ENCODE results near the gene B3GALNT2. TPM values are rescaled to one million over a fixed set of nuclear protein-coding genes. Genes with fewer than 3 reads are reported as not detected.
"Not testable (repeated sequence)": the region's sequence is repeated elsewhere in the genome, so short reads cannot be mapped to it uniquely, and the experiment has no call there.

The B3GALNT2 gene
- total RNA-seq, 1 donor from 2014 or later = 42.7 TPM

DNA sequence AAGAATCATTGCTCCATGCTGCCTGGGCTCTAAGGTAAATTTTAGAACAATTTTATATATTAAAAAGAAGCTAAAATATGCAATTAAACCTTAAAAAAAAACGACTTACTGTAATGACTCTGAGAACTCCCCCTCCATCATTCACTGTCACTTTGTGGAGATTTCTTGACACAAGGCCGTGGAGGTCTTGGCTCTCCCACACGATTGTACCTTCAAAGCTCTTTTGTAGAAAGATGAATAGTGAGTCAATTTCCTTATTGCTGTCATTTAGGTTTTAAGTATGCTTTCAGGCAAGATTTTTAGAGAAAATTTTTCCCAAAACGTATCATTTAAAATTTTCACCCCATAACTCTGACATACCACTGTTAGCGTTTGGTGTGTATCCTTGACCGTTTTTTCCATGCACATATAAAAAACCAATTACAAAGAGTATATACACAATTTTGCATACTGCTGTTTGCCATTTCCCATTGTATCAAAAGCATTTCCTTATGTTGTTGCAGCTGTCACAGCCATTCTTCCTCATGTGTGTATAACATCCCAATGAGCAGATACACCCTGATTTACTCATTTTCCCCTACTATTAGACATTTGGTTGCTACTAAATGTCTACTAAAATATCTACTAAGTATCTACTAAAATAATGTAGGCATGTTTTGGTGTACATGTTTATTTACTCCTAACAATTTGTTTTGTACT lies 33.4 kb downstream of the B3GALNT2 start:
- no peaks in the 10 kb centered on the region for H3K27me3 ChIP-seq
- Mint-ChIP-seq H3K36me3 (peaks cover 11% of the 10 kb centered on the region), H3K27ac (no peak overlapping the region), H3K9me3 (no peaks in the 10 kb centered on the region), H3K4me3 (no peak overlapping the region), H3K27me3 (ENCODE audit: insufficient read depth, low read depth) (no peaks in the 10 kb centered on the region), H3K4me1 (no peaks in the 10 kb centered on the region)
- H3K4me2 ChIP-seq = no peak overlapping the region
- H3F3A ChIP-seq (ENCODE audit: low read depth) = no peaks in the 10 kb centered on the region
- no peaks in the 10 kb centered on the region for H3K79me2 ChIP-seq (ENCODE audit: low read depth)
- H3K27ac ChIP-seq = no peak overlapping the region
- no peaks in the 10 kb centered on the region for H3K9me3 ChIP-seq (ENCODE audit: low read depth)
- no peak overlapping the region for H3K4me3 ChIP-seq
- no peak overlapping the region for H3K9ac ChIP-seq
- no peak overlapping the region for H2AFZ ChIP-seq (replicated peaks)
- no peaks in the 10 kb centered on the region for H4K20me1 ChIP-seq (ENCODE audit: low read depth)
- no peaks in the 10 kb centered on the region for H3K4me1 ChIP-seq
- TF ChIP-seq EZH2 (IDR thresholded peaks at IDR 0.05) = no peak
- TF ChIP-seq, protein P1, sequence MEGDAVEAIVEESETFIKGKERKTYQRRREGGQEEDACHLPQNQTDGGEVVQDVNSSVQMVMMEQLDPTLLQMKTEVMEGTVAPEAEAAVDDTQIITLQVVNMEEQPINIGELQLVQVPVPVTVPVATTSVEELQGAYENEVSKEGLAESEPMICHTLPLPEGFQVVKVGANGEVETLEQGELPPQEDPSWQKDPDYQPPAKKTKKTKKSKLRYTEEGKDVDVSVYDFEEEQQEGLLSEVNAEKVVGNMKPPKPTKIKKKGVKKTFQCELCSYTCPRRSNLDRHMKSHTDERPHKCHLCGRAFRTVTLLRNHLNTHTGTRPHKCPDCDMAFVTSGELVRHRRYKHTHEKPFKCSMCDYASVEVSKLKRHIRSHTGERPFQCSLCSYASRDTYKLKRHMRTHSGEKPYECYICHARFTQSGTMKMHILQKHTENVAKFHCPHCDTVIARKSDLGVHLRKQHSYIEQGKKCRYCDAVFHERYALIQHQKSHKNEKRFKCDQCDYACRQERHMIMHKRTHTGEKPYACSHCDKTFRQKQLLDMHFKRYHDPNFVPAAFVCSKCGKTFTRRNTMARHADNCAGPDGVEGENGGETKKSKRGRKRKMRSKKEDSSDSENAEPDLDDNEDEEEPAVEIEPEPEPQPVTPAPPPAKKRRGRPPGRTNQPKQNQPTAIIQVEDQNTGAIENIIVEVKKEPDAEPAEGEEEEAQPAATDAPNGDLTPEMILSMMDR (IDR thresholded peaks at IDR 0.05) = no peak
- no peak for TF ChIP-seq EZH2phosphoT487 (IDR thresholded peaks at IDR 0.05)
- no peak for DNase-seq (ENCODE audit: low spot score)
- peaks cover under 1% of the 10 kb centered on the region for H3K36me3 ChIP-seq

DNA sequence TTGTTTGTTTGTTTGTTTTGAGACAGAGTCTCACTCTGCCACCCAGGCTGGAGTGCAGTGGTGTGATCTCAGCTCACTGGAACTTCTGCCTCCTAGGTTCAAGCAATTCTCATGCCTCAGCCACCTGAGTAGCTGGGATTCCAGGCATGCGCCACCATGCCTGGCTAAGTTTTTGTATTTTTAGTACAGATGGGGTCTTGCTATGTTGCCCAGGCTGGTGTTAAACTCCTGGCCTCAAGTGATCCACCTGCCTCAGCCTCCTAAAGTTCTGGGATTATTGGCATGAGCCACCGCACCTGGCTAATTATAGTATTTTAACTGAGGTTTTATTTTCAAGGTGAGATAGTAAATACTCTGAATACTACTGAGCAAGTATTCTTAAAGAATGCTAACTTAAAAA lies 34.4 kb downstream of the B3GALNT2 start:
- H3K27me3 Mint-ChIP-seq (ENCODE audit: insufficient read depth, low read depth); H3K9me3 Mint-ChIP-seq; DNase-seq (ENCODE audit: low spot score); H3F3A ChIP-seq (ENCODE audit: low read depth); H3K27me3 ChIP-seq; H2AFZ ChIP-seq (replicated peaks); H3K27ac Mint-ChIP-seq; H3K9me3 ChIP-seq (ENCODE audit: low read depth); H3K4me1 ChIP-seq; H3K4me1 Mint-ChIP-seq; H3K79me2 ChIP-seq (ENCODE audit: low read depth); H3K27ac ChIP-seq; H3K4me3 Mint-ChIP-seq; H3K9ac ChIP-seq; H3K4me2 ChIP-seq; H3K4me3 ChIP-seq; H4K20me1 ChIP-seq (ENCODE audit: low read depth): not testable (repeated sequence)
- H3K36me3 ChIP-seq = peaks cover 10% of the 10 kb centered on the region
- peaks cover 15% of the 10 kb centered on the region for H3K36me3 Mint-ChIP-seq

DNA sequence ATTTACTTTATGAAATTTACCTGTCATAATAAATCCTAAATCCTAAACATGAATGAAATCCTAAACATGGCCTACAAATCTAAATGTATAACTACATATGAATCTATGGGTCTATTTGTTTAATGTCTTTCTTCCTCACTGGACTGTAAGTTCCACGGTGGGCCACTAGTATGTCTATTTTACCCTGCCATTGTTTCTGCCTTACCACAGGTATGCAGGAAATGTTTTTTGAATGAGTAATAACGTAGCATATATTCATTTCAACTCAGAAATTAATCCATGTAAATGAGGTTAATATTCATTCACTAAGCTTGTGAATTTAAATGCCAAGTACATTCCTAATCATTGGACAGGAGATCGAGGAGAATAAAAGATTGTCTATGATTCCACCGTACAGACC lies 35.3 kb downstream of the B3GALNT2 start:
- no peak overlapping the region for H3K4me2 ChIP-seq
- H3K4me1 Mint-ChIP-seq = no peaks in the 10 kb centered on the region
- no peak for TF ChIP-seq EZH2phosphoT487 (IDR thresholded peaks at IDR 0.05)
- TF ChIP-seq EZH2 (IDR thresholded peaks at IDR 0.05) = no peak
- TF ChIP-seq, protein P1 (IDR thresholded peaks at IDR 0.05) = no peak
- no peak for DNase-seq (ENCODE audit: low spot score)
- H2AFZ ChIP-seq (replicated peaks) = no peak overlapping the region
- H3K27ac ChIP-seq = no peak overlapping the region
- no peaks in the 10 kb centered on the region for H3K27me3 ChIP-seq
- H3K36me3 Mint-ChIP-seq = peaks cover 20% of the 10 kb centered on the region
- H3K36me3 ChIP-seq = peaks cover 17% of the 10 kb centered on the region
- H4K20me1 ChIP-seq (ENCODE audit: low read depth) = no peaks in the 10 kb centered on the region
- H3K4me3 Mint-ChIP-seq = no peak overlapping the region
- no peak overlapping the region for H3K27ac Mint-ChIP-seq
- H3F3A ChIP-seq (ENCODE audit: low read depth) = no peaks in the 10 kb centered on the region
- no peaks in the 10 kb centered on the region for H3K9me3 ChIP-seq (ENCODE audit: low read depth)
- H3K27me3 Mint-ChIP-seq (ENCODE audit: insufficient read depth, low read depth) = no peaks in the 10 kb centered on the region
- H3K79me2 ChIP-seq (ENCODE audit: low read depth) = no peaks in the 10 kb centered on the region
- no peaks in the 10 kb centered on the region for H3K4me1 ChIP-seq
- H3K4me3 ChIP-seq = no peak overlapping the region
- H3K9ac ChIP-seq = no peak overlapping the region
- no peaks in the 10 kb centered on the region for H3K9me3 Mint-ChIP-seq

DNA sequence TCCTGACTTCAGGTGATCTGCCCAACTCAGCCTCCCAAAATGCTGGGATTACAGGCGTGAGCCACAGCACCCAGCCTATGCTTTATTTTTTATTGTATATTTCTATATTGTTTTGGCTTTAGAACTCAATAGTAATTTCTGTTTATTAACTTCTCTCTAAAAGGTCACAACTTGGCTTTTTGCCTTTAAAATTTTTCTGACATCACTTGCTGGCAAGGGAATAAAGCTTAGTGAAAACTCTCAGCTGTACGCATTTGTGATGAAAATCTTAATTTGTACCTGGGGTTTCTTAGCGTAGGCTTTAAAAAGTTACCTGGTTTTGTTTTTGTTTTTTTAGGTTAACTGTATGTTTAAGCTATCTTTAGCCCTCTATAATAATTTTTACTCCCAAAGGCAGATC lies 36.2 kb downstream of the B3GALNT2 start:
- no peaks in the 10 kb centered on the region for H3K9me3 Mint-ChIP-seq
- H3K9ac ChIP-seq = no peak overlapping the region
- H2AFZ ChIP-seq (replicated peaks) = no peak overlapping the region
- H3K79me2 ChIP-seq (ENCODE audit: low read depth) = no peaks in the 10 kb centered on the region
- H3K4me3 ChIP-seq = no peak overlapping the region
- no peaks in the 10 kb centered on the region for H4K20me1 ChIP-seq (ENCODE audit: low read depth)
- H3K27me3 ChIP-seq = no peaks in the 10 kb centered on the region
- H3K27ac Mint-ChIP-seq = no peak overlapping the region
- DNase-seq (ENCODE audit: low spot score) = no peak
- H3K9me3 ChIP-seq (ENCODE audit: low read depth) = no peaks in the 10 kb centered on the region
- no peak overlapping the region for H3K4me3 Mint-ChIP-seq
- peaks cover 20% of the 10 kb centered on the region for H3K36me3 Mint-ChIP-seq
- H3K27me3 Mint-ChIP-seq (ENCODE audit: insufficient read depth, low read depth) = no peaks in the 10 kb centered on the region
- no peak overlapping the region for H3K4me2 ChIP-seq
- TF ChIP-seq, protein P1 (IDR thresholded peaks at IDR 0.05) = no peak
- TF ChIP-seq EZH2 (IDR thresholded peaks at IDR 0.05) = no peak
- TF ChIP-seq EZH2phosphoT487 (IDR thresholded peaks at IDR 0.05) = no peak
- no peaks in the 10 kb centered on the region for H3F3A ChIP-seq (ENCODE audit: low read depth)
- no peaks in the 10 kb centered on the region for H3K4me1 ChIP-seq
- no peak overlapping the region for H3K27ac ChIP-seq
- H3K4me1 Mint-ChIP-seq = no peaks in the 10 kb centered on the region
- peaks cover 17% of the 10 kb centered on the region for H3K36me3 ChIP-seq
